HG03025 (cell line): ENCODE measurements around the gene CNBP.

Experiments
- ATAC-seq: cut with Tn5 transposase; IDR thresholded peaks from one replicate; pipeline ENCODE4 v1.9.1; 2021; ENCODE audit warnings: mild to moderate bottlenecking, moderate library complexity; ENCODE audit not compliant: unreplicated experiment, low FRiP score

CNBP gene

DNA sequence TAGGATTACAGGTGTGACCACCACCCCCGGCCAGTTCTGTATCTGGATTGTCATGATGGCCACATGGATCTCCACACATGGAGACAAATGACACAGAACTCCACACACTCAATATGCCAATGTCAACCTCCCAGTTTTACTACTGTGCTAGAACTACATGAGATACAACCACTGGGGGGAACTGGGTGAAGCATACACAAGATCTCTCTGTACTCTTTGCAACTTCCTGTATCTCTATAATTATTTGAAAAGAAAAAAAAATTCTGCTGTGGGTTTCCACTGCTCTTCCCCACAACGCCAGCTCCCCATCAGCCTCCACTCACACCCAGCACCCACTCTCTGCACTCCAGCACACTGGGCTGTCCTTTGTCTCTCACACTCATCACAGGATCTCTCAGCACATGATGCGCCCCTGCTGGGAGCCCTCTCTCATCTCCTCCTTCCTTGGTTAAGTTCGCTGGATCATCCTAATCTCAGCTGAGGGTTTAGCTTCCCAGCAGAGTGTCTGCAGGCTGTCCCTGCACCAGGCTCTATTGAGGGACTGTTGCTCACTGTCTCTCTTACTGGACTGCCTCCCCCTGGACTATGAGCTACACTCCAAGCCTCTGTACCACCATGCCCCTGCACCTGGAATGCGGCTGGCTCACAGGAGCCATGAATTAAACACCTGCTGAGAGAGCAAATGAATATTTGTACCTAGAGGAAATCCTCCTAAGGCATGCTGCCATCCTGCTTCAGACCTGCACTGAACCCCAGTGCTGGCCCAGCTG, 51.4 kb downstream of the CNBP start:
- no peak for ATAC-seq

DNA sequence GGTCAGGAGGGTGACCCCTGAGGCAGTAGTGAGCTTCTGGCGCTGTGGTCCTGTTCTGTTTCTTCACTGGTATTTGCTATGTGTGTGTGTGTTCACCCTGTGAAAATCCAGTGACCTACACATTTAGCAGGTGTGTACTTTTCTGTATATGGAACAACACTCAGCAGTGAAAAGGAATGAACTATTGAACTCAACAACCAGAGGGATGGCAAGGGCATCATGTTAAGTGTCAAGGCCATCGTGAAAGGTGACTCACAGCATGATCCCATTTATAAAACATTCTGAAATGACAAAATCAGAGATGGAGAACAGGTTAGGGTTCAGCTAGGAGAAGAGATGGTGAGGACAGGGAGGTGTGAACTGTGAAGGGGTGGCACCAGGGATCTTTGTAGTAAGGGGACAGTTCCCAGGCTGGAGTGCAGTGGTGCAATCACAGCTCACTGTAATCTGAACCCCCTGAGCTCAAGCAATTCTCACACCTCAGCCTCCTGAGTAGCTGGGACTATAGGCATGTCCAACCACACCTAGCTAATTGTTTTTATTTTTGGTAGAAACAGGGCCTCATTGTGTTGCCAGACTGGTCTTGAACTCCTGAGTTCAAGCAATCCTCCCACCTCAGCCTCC, 52.1 kb downstream of the CNBP start:
- ATAC-seq = no peak

GRCh38 chr3:129130291-129130813, 53.3 kb downstream of the CNBP start:
- ATAC-seq = no peak

- ATAC-seq = no peak
Measured at GRCh38 chr3:129128357-129129155, 55.1 kb downstream of the CNBP start.

- no peak for ATAC-seq
Measured at GRCh38 chr3:129126726-129127280, 56.9 kb downstream of the CNBP start.

DNA sequence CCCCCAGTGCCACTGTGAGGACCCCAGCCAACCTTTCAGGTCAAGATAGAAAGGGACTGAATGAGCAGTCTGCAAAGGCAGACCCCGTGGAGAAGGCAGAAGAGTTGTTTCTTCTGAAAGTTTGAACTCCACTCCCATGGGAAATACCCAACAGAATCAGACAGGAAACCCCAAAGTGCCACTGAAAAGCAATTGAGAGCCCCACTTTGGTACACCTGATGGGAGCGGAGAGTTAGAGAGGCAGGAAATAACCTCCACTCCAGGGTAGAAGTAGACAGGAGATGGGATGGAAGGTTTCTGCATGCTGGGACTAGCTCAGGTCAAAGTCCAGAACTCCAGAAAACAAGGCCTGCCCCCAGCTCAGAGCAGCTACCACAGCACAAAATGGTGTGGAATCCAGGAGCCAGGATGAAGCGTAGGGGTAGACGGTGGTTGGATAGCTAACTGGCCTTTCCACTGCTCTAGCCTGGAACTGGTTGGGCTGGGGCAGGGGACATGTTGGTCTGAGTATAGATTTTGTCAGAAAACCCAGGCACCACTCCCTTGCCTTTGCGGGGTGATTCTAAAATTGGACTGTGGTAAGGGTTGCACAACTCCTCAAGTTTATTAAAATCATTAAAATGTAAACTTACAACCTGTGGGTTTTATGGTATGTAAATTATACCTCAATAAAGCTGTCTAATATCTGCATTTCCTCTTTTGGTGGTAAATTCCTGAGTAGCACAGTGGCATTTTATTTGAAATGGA, 60.2 kb downstream of the CNBP start:
- ATAC-seq = no peak

- ATAC-seq = no peak
Measured at GRCh38 chr3:129122412-129123011, 61.2 kb downstream of the CNBP start.

DNA sequence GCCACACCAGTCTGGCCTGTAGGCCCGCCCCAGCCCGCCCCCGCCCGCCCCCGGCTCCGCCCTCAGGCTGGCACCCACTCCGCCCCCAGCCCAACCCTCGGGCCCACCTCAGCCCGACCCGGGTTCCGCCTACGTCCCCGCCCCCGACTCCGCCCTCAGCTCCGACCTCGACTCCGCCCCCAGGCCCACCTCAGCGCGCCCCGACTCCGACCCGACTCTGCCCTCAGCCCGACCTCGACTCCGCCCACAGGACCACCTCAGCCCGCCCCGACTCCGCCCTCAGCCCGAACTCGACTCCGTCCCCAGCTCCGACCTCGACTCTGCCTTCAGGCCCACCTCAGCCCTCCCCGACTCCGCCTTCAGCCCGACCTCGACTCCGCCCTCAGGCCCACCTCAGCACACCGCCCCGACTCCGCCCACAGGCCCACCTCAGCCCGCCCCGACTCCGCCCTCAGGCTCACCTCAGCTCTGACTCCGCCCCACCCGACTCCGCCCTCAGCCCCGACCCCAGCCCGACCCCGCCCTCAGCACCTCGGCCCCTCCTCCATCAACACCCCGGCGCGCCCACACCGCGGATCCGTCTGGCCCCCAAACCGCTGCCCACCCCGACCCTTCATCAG, 61.8 kb downstream of the CNBP start, which contains the start of gene RAB43:
Gene RAB43 (minus strand): TSS at position 13 of the 620 bp plus-strand sequence. CDS start 315 bp downstream, outside the sequence.
- ATAC-seq = peak; percentile 34

GRCh38 chr3:129121016-129121791, 62.5 kb downstream of the CNBP start:
- ATAC-seq = peak; percentile 41

DNA sequence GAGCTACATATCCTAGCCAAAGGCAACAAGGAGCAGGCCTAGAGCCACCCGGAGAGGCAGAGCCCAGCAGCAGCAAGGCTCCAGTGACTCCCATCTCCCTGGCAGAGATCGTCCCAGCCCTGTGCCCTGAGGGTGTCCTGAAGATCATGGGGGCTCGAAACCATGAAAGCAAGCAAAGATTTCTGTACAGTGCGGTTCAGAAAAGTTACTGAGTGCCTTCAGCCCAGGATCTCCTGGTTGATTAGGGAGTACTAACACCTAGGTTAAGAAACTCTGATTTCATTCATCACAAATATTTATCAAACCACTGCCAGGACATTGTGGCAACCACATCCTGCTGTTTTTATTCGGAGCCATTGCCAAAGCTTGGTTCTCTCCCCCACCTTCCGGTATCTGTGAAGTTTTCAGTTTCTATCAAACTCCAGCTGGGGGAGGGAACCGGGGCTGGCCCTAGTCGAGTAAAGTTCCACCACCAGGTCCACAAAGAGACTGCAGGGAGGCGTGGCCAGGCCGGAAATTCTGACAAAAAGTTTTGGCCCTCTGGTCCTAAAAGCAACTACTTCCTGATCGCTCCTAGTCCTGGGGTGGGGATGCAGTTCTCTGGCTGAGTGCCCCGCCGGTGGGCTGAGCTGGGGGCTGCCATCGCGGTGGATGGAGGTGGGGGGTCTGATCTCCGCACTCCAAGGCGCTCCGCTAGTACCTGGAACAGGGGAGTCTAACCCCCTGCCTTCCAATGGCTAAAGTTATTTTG, 63.3 kb downstream of the CNBP start:
- peak; percentile 65 for ATAC-seq

DNA sequence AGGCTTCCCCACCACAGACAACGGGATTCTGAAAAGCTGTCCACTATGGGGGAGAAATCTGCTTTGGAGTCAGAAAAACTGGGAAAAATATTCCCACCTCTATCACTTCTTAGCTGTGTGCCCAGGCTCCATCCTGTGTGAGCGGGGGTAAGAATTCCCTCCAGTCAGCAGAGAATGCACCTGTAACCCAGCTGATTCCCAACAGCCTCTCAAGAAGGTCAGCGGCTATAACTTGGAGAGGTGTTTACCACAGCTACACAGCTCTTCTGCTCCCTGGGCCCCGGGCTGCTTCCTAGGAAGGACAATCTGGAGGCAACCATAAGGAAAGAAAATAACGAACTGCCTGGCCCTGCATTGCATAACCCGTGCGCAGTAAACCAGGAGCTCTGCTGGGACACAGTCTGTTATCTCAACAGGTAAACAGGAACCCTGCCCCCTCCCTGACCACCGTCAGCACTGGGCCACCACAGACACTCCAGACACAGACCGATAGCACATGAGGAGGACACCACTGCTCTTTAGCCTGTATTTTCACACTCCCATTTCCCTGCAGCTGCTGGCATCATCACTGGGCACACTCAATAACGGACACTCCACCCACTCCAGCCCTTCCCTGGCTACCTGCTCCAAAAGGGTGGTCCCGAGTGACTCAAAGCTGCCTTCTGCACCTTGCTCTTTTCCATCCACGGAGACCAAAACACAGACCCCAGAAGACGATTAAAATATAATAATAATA, 64.2 kb downstream of the CNBP start:
- no peak for ATAC-seq

DNA sequence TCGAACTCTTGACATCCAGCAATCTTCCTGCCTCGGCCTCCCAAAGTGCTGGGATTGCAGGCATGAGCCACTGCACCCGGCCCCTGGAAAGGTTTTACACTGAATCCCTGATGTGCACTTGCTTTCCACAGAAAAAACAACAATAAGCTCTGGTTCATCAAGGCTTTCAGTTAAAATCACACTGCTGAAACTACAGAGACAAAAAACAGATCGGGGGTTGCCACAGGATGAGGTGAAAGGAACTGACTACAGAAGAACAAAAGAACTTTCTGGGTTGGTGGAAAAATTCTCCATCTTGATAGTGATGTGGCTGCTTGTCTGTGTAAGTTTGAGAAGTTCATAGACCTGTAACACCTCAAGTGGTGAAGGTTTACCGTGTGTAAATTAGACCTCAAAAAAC, 65.0 kb downstream of the CNBP start:
- ATAC-seq = no peak
